Activated CD8-positive, alpha-beta T cell treated with anti-CD3 and anti-CD28 coated beads for 36 hours (primary cell): ENCODE data around the gene LRMDA. TPM values are rescaled to one million over a fixed set of nuclear protein-coding genes. Genes with fewer than 3 reads are reported as not detected.

ENCODE experiments used
- ATAC-seq: fragments of 200-7000 bp; cut with Tn5 transposase; one replicate; pipeline ENCODE4 v1.10.0; 2021; ENCODE audit warnings: mild to moderate bottlenecking, moderate library complexity
- CTCF ChIA-PET: fragments of 350-600 bp; sonication (Branson Sonifier 250); formaldehyde crosslinking; loops from one replicate; lab custom pipeline; 2021; ENCODE audit warnings: antibody characterized with exemption; lab: Charles Lee
- POLR2A ChIA-PET: fragments of 350-600 bp; sonication (Branson Sonifier 250); formaldehyde crosslinking; loops from one replicate; lab custom pipeline; 2021; ENCODE audit warnings: antibody characterized with exemption; lab: Charles Lee
- DNase-seq: peaks from one replicate; pipeline ENCODE4 v3.0.0-alpha.2; 2020
- H3K27ac Mint-ChIP-seq: one replicate; pipeline ENCODE4 v1.8.0; 2021; ENCODE audit warnings: mild to moderate bottlenecking, mixed read lengths
- H3K27me3 Mint-ChIP-seq: one replicate; pipeline ENCODE4 v1.8.0; 2021; ENCODE audit warnings: mixed read lengths
- H3K36me3 Mint-ChIP-seq: one replicate; pipeline ENCODE4 v1.8.0; 2021; ENCODE audit warnings: low read depth, mixed read lengths
- H3K4me1 Mint-ChIP-seq: one replicate; pipeline ENCODE4 v1.8.0; 2021; ENCODE audit warnings: low read depth, mixed read lengths
- H3K4me3 Mint-ChIP-seq: one replicate; pipeline ENCODE4 v1.8.0; 2021; ENCODE audit warnings: mild to moderate bottlenecking, moderate library complexity, mixed read lengths
- H3K9me3 Mint-ChIP-seq: one replicate; pipeline ENCODE4 v1.8.0; 2021; ENCODE audit warnings: mixed read lengths
- CTCF ChIP-seq: fragments of 200-600 bp; IDR thresholded peaks from one replicate; pipeline ENCODE4 v1.8.0; 2022; ENCODE audit warnings: antibody characterized with exemption, mild to moderate bottlenecking
- intact Hi-C: fragments of 100-400 bp; cut with micrococcal nuclease; formaldehyde crosslinking; loops from one replicate; pipeline ENCODE4 v1.10.0; 2022
- total RNA-seq, 2 experiments: library from RNA; stranded (reverse); gene quantifications; one replicate each; pipeline ENCODE4 v1.2.3, GENCODE V29; 2021

Gene LRMDA
- total RNA-seq, 2 experiments from 2014 or later: not detected

GRCh38 chr10:75712242-75712880 lies 280.9 kb downstream of the LRMDA start:
- no peak for ATAC-seq
- intact Hi-C loops: no loop called here
- Mint-ChIP-seq H3K4me3 (no peak overlapping the region), H3K9me3 (no peaks in the 10 kb centered on the region), H3K27ac (no peak overlapping the region), H3K36me3 (no peaks in the 10 kb centered on the region), H3K4me1 (no peaks in the 10 kb centered on the region), H3K27me3 (peaks cover 26% of the 10 kb centered on the region)
- POLR2A ChIA-PET: no interaction called here
- no peak for TF ChIP-seq CTCF
- CTCF ChIA-PET: no interaction called here
- no peak for DNase-seq

- Mint-ChIP-seq H3K27me3 (peaks cover 15% of the 10 kb centered on the region), H3K36me3 (no peaks in the 10 kb centered on the region), H3K4me1 (no peaks in the 10 kb centered on the region), H3K4me3 (no peak overlapping the region), H3K9me3 (no peaks in the 10 kb centered on the region), H3K27ac (no peak overlapping the region)
- ATAC-seq: no peak
- intact Hi-C loops: no loop called here
- CTCF ChIA-PET: no interaction called here
- no peak for TF ChIP-seq CTCF
- no peak for DNase-seq
- POLR2A ChIA-PET: interaction anchor here (0.7 kb wide), 1 partner anchor 36 kb away, joined by 3 read pairs; no protein-coding TSS in a partner anchor
Measured at GRCh38 chr10:75716506-75716905, 285.1 kb downstream of the LRMDA start.

GRCh38 chr10:75717126-75717916 lies 285.9 kb downstream of the LRMDA start:
- no peak for ATAC-seq
- Mint-ChIP-seq H3K36me3 (no peaks in the 10 kb centered on the region), H3K4me3 (no peak overlapping the region), H3K27ac (no peak overlapping the region), H3K4me1 (no peaks in the 10 kb centered on the region), H3K9me3 (no peaks in the 10 kb centered on the region), H3K27me3 (peaks cover 10% of the 10 kb centered on the region)
- no peak for DNase-seq
- intact Hi-C loops: no loop called here
- ChIA-PET CTCF (no interaction called here), POLR2A (no interaction called here)
- TF ChIP-seq CTCF: no peak

GRCh38 chr10:75718991-75719390 lies 287.6 kb downstream of the LRMDA start:
- no peak for ATAC-seq
- TF ChIP-seq CTCF: no peak
- intact Hi-C loops: no loop called here
- Mint-ChIP-seq H3K27me3 (peaks cover 3% of the 10 kb centered on the region), H3K4me3 (no peak overlapping the region), H3K27ac (no peak overlapping the region), H3K36me3 (no peaks in the 10 kb centered on the region), H3K9me3 (no peaks in the 10 kb centered on the region), H3K4me1 (no peaks in the 10 kb centered on the region)
- no peak for DNase-seq
- ChIA-PET CTCF (no interaction called here), POLR2A (no interaction called here)

- H3K36me3 Mint-ChIP-seq: no peaks in the 10 kb centered on the region
- H3K27me3 Mint-ChIP-seq: no peaks in the 10 kb centered on the region
- no peak for TF ChIP-seq CTCF
- no peaks in the 10 kb centered on the region for H3K4me1 Mint-ChIP-seq
- intact Hi-C loops: no loop called here
- CTCF ChIA-PET: no interaction called here
- H3K27ac Mint-ChIP-seq: no peak overlapping the region
- no peak for ATAC-seq
- POLR2A ChIA-PET: no interaction called here
- no peak overlapping the region for H3K4me3 Mint-ChIP-seq
- DNase-seq: no peak
- H3K9me3 Mint-ChIP-seq: no peaks in the 10 kb centered on the region
Measured at GRCh38 chr10:75720157-75720556, 288.7 kb downstream of the LRMDA start.
